HepG2 (cell line): ENCODE results near the gene PSMG1. TPM values are rescaled to one million over a fixed set of nuclear protein-coding genes. Genes with fewer than 3 reads are reported as not detected.

Source experiments
- ATAC-seq: fragments of 200-7000 bp; cut with Tn5 transposase; 3 replicates; pipeline ENCODE4 v1.9.1; 2020; ENCODE audit warnings: mild to moderate bottlenecking, moderate library complexity
- BruUV-seq: library from RNA; stranded (reverse); fragments of 400-500 nt; replicated peaks from 2 replicates; lab custom pipeline; 2021; lab: Mats Ljungman, UMichigan
- CTCF ChIA-PET: fragments of 300-600 bp; formaldehyde crosslinking; extraction: SDS; loops from one replicate; lab custom pipeline; 2021; ENCODE audit warnings: low total read pairs, inconsistent platforms, low intra/inter-chr PET ratio; lab: Yijun Ruan, JAX
- POLR2A ChIA-PET: fragments of 350-600 bp; sonication (Branson Sonifier 250); formaldehyde crosslinking; loops from one replicate; lab custom pipeline; 2020; ENCODE audit warnings: antibody characterized with exemption, inconsistent platforms; lab: Yijun Ruan, JAX
- DNase-seq: peaks from one replicate; pipeline ENCODE4 v3.0.0-alpha.2; 2015; ENCODE audit warnings: low spot score
- FAIRE-seq: peaks from 3 replicates; lab custom pipeline; 2011; peaks lifted over from hg19 to GRCh38; lab: Jason Lieb, UNC
- H2AFZ ChIP-seq: one replicate; pipeline ENCODE4 v1.6.1; 2011; ENCODE audit warnings: low read length, inconsistent platforms
- H3K27ac ChIP-seq: fragments of 300-600 bp; 3 replicates; pipeline ENCODE4 v1.8.0; 2011; ENCODE audit warnings: mixed run types, mild to moderate bottlenecking, mixed read lengths, low read length, inconsistent platforms; ENCODE audit not compliant: insufficient read depth; ENCODE audit errors: extremely low read length
- H3K27me3 ChIP-seq, 2 experiments: fragments of 200-600 bp in 1 of 2; 2 replicates in 1 of 2; 3 replicates in 1 of 2; pipeline versions ENCODE4 v1.6.0 to v1.8.0; 2011; ENCODE audit warnings: low read length in 2 of 2, mild to moderate bottlenecking in 2 of 2, moderate library complexity in 2 of 2, inconsistent platforms in 1 of 2; ENCODE audit not compliant: insufficient read depth in 2 of 2, control insufficient read depth in 1 of 2
- H3K36me3 ChIP-seq, 2 experiments: fragments of 200-600 bp in 1 of 2; replicated peaks in 1 of 2; 2 replicates in 1 of 2; 3 replicates in 1 of 2; pipeline versions ENCODE4 v1.5.1 to v1.8.0; 2011; ENCODE audit warnings: low read length in 2 of 2, inconsistent platforms in 1 of 2; ENCODE audit not compliant: insufficient read depth in 2 of 2, control insufficient read depth in 1 of 2
- H3K4me1 ChIP-seq: 2 replicates; pipeline ENCODE4 v1.5.1; 2012; ENCODE audit warnings: low read length, inconsistent platforms; ENCODE audit not compliant: insufficient read depth
- H3K4me2 ChIP-seq: 2 replicates; pipeline ENCODE4 v1.6.0; 2011; ENCODE audit warnings: low read depth, low read length, inconsistent platforms
- H3K4me3 ChIP-seq, 3 experiments: fragments of 200-600 bp in 1 of 3; sonication (generic), shearing (Covaris generic) in 1 of 3; replicated peaks in 1 of 3; 2 replicates each; pipeline ENCODE4 v1.5.1; 2011 to 2016; ENCODE audit warnings: low read length in 3 of 3, inconsistent platforms in 2 of 3, low read depth in 2 of 3, mild to moderate bottlenecking in 2 of 3, control low read depth in 1 of 3, mixed read lengths in 1 of 3; ENCODE audit not compliant: insufficient read depth in 1 of 3
- H3K79me2 ChIP-seq: one replicate; pipeline ENCODE4 v1.6.1; 2011; ENCODE audit warnings: low read length, inconsistent platforms; ENCODE audit not compliant: insufficient read depth
- H3K9ac ChIP-seq: 2 replicates; pipeline ENCODE4 v1.6.0; 2011; ENCODE audit warnings: mild to moderate bottlenecking, low read depth, low read length, inconsistent platforms; ENCODE audit not compliant: insufficient read depth
- H3K9me3 ChIP-seq: 2 replicates; pipeline ENCODE4 v1.5.1; 2012; ENCODE audit warnings: mild to moderate bottlenecking, low read length
- H4K20me1 ChIP-seq: 2 replicates; pipeline ENCODE4 v1.6.0; 2011; ENCODE audit warnings: inconsistent platforms, mild to moderate bottlenecking, low read length, moderate library complexity; ENCODE audit not compliant: insufficient read depth
- HMG20A ChIP-seq: IDR thresholded peaks from 2 replicates; pipeline ENCODE4 v1.6.1; 2016; ENCODE audit warnings: borderline replicate concordance
- NFKB2 ChIP-seq: sonication (generic); formaldehyde crosslinking; IDR thresholded peaks from 2 replicates; pipeline ENCODE4 v1.4.0; 2020; ENCODE audit warnings: missing genetic modification reagents, borderline replicate concordance
- ONECUT2 ChIP-seq: sonication (generic); formaldehyde crosslinking; IDR thresholded peaks from 2 replicates; pipeline ENCODE4 v1.4.0; 2020; ENCODE audit warnings: missing genetic modification reagents
- SATB2 ChIP-seq: sonication (generic); formaldehyde crosslinking; IDR thresholded peaks from 2 replicates; pipeline ENCODE4 v1.5.0; 2020; ENCODE audit warnings: missing genetic modification reagents
- WGBS: methylation state at CpG from one replicate; pipeline ENCODE4 v1.1.6; 2017; ENCODE audit warnings: low lambda C conversion rate; 5-methylcytosine and 5-hydroxymethylcytosine counted together
- in situ Hi-C: cut with HindIII; loops from 2 replicates; pipeline ENCODE4 v1.10.0; 2017; ENCODE audit warnings: low pct_unique_long_range_greater_than_20kb; ENCODE audit not compliant: extremely low pct_ligation_motif_present
- intact Hi-C: fragments of 100-400 bp; cut with micrococcal nuclease; formaldehyde crosslinking; loops from one replicate; pipeline ENCODE4 v1.10.0; 2022; ENCODE audit not compliant: unreplicated experiment
- polyA plus RNA-seq, 8 experiments: library from polyadenylated mRNA; depleted of rRNA in 3 of 8; stranded (reverse) in 7 of 8; unstranded in 1 of 8; fragments of >200 nt; fragmentation: Illumina TruSeq in 4 of 8; extraction: Trizol in 4 of 8; gene quantifications; 2 replicates each; pipeline versions ENCODE4 v1.2.1 to v1.2.3, GENCODE V29; 2011 to 2016; ENCODE audit warnings: low read depth in 4 of 8, missing spikeins in 1 of 8, mixed read lengths in 1 of 8; ENCODE audit not compliant: insufficient read depth in 1 of 8
- total RNA-seq, 5 experiments: library from RNA; depleted of rRNA; stranded (reverse); fragments of >200 nt; fragmentation: Illumina TruSeq; extraction: Trizol; gene quantifications; 2 replicates each; pipeline ENCODE4 v1.2.3, GENCODE V29; 2016; ENCODE audit warnings: low read depth in 1 of 5
- TF ChIP-seq, protein P1 (sequence below): sonication (generic); formaldehyde crosslinking; conservative IDR thresholded peaks from 2 replicates; pipeline ENCODE4 v1.8.1; 2023; ENCODE audit warnings: missing genetic modification reagents
- TF ChIP-seq, protein P2 (sequence below): sonication (generic); formaldehyde crosslinking; IDR thresholded peaks from one replicate; pipeline ENCODE4 v1.5.1; 2020; ENCODE audit warnings: mild to moderate bottlenecking, missing genetic modification reagents; ENCODE audit errors: not compliant biosample characterization

PSMG1 gene
- total and polyA plus RNA-seq, 2 of the 13 experiments (the other 11 are each of a cell fraction or from before 2014, with no cell fraction given), result 63.6 to 173 TPM

DNA sequence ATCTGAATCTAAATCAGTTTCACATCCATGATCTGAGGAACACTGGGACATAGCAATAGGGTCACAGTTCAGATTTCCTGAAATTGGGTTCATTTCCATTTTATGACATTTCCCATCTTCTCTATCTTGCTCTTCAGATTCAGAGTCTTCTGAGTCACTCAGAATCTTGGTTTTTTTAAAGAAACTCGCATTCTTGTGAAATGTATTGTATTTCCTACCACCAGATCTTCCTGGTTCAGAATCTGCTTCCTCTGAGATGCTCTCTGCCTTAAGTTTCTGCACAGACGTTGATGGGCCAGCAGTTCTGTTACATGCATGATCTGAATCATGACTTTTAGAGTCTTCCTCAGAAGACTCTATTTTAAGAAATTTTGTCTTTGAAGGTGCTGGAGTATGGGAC lies 15.5 kb upstream of the PSMG1 start:
- in situ Hi-C loops (no loop called here), intact Hi-C loops (loop anchor here (5.0 kb wide), 1 partner anchor 34 kb away; no protein-coding TSS in a partner anchor)
- no peak for ATAC-seq
- no peak for DNase-seq
- Histone ChIP-seq H3K4me3 (no peak overlapping the region), H3K36me3 (peaks cover 23 to 69% of the 10 kb centered on the region in 2 experiments), H2AFZ (no peak overlapping the region), H4K20me1 (no peaks in the 10 kb centered on the region), H3K4me2 (no peak overlapping the region), H3K27ac (no peak overlapping the region), H3K27me3 (no peaks in the 10 kb centered on the region), H3K9me3 (no peaks in the 10 kb centered on the region), H3K4me1 (no peaks in the 10 kb centered on the region), H3K79me2 (no peaks in the 10 kb centered on the region), H3K9ac (no peak overlapping the region)
- POLR2A ChIA-PET, result no interaction called here
- 94% methylated on average over 2 of the region's 2 CpGs for WGBS
- no peak for FAIRE-seq
- BruUV-seq, result no TSS peak
- TF ChIP-seq, protein P1, sequence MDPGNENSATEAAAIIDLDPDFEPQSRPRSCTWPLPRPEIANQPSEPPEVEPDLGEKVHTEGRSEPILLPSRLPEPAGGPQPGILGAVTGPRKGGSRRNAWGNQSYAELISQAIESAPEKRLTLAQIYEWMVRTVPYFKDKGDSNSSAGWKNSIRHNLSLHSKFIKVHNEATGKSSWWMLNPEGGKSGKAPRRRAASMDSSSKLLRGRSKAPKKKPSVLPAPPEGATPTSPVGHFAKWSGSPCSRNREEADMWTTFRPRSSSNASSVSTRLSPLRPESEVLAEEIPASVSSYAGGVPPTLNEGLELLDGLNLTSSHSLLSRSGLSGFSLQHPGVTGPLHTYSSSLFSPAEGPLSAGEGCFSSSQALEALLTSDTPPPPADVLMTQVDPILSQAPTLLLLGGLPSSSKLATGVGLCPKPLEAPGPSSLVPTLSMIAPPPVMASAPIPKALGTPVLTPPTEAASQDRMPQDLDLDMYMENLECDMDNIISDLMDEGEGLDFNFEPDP (CRISPR knock-in tag), result no peak
- no peak for TF ChIP-seq HMG20A (CRISPR knock-in tag)
- no peak for TF ChIP-seq ONECUT2 (CRISPR knock-in tag)
- no peak for TF ChIP-seq NFKB2 (CRISPR knock-in tag)
- TF ChIP-seq, all 625 proteins: peak for 0
- CTCF ChIA-PET, result no interaction called here

DNA sequence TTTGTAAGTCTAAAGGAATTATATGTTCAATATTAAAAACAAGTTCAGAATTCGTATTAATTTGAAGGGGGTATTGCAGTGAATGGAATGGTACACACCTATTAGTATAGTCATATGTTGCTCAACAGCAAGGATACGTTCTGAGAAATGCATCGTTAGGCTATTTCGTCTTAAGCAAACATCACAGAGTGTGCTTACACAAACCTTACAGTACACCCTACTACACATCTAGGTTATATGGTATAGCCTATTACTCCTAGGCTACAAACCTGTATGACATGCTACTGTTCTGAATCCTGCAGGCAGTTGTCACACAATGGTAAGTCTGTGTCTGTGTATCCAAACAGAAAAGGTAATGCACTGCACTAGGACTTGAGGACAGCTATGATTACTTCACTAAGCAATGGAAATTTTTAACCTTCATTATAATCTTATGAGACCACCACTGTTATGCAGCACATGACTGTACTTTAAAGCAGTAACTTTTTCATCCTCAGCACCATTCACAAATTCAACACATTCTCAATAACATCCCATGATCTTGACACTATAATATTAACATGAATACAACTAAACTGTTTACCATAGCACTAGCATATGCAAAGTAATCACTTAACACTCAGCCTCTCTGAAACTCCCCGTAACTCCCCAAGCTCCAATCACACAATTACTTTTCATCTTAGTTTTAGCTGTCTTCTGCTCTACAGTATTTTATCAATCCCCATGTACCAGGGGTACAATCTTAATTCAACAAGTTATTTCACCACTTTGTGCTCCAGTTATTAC lies 14.4 kb upstream of the PSMG1 start:
- Histone ChIP-seq H3K4me1 (no peaks in the 10 kb centered on the region), H2AFZ (no peak overlapping the region), H3K4me2 (no peak overlapping the region), H3K36me3 (peaks cover 20 to 67% of the 10 kb centered on the region in 2 experiments), H3K79me2 (no peaks in the 10 kb centered on the region), H3K4me3 (no peak overlapping the region), H3K27me3 (no peaks in the 10 kb centered on the region), H3K9ac (no peak overlapping the region), H3K9me3 (no peaks in the 10 kb centered on the region), H3K27ac (no peak overlapping the region), H4K20me1 (no peaks in the 10 kb centered on the region)
- no peak for FAIRE-seq
- in situ Hi-C loops (no loop called here), intact Hi-C loops (loop anchor here (5.0 kb wide), 1 partner anchor 35 kb away; no protein-coding TSS in a partner anchor)
- no TSS peak for BruUV-seq
- ATAC-seq, result no peak
- WGBS, result 83% methylated on average over 5 of the region's 5 CpGs
- DNase-seq, result no peak
- CTCF ChIA-PET, result no interaction called here
- POLR2A ChIA-PET, result interaction anchor here (0.7 kb wide), 1 partner anchor 183 kb away, joined by 3 read pairs; a partner anchor contains a TSS
- TF ChIP-seq SATB2, result no peak
- TF ChIP-seq, protein P2, sequence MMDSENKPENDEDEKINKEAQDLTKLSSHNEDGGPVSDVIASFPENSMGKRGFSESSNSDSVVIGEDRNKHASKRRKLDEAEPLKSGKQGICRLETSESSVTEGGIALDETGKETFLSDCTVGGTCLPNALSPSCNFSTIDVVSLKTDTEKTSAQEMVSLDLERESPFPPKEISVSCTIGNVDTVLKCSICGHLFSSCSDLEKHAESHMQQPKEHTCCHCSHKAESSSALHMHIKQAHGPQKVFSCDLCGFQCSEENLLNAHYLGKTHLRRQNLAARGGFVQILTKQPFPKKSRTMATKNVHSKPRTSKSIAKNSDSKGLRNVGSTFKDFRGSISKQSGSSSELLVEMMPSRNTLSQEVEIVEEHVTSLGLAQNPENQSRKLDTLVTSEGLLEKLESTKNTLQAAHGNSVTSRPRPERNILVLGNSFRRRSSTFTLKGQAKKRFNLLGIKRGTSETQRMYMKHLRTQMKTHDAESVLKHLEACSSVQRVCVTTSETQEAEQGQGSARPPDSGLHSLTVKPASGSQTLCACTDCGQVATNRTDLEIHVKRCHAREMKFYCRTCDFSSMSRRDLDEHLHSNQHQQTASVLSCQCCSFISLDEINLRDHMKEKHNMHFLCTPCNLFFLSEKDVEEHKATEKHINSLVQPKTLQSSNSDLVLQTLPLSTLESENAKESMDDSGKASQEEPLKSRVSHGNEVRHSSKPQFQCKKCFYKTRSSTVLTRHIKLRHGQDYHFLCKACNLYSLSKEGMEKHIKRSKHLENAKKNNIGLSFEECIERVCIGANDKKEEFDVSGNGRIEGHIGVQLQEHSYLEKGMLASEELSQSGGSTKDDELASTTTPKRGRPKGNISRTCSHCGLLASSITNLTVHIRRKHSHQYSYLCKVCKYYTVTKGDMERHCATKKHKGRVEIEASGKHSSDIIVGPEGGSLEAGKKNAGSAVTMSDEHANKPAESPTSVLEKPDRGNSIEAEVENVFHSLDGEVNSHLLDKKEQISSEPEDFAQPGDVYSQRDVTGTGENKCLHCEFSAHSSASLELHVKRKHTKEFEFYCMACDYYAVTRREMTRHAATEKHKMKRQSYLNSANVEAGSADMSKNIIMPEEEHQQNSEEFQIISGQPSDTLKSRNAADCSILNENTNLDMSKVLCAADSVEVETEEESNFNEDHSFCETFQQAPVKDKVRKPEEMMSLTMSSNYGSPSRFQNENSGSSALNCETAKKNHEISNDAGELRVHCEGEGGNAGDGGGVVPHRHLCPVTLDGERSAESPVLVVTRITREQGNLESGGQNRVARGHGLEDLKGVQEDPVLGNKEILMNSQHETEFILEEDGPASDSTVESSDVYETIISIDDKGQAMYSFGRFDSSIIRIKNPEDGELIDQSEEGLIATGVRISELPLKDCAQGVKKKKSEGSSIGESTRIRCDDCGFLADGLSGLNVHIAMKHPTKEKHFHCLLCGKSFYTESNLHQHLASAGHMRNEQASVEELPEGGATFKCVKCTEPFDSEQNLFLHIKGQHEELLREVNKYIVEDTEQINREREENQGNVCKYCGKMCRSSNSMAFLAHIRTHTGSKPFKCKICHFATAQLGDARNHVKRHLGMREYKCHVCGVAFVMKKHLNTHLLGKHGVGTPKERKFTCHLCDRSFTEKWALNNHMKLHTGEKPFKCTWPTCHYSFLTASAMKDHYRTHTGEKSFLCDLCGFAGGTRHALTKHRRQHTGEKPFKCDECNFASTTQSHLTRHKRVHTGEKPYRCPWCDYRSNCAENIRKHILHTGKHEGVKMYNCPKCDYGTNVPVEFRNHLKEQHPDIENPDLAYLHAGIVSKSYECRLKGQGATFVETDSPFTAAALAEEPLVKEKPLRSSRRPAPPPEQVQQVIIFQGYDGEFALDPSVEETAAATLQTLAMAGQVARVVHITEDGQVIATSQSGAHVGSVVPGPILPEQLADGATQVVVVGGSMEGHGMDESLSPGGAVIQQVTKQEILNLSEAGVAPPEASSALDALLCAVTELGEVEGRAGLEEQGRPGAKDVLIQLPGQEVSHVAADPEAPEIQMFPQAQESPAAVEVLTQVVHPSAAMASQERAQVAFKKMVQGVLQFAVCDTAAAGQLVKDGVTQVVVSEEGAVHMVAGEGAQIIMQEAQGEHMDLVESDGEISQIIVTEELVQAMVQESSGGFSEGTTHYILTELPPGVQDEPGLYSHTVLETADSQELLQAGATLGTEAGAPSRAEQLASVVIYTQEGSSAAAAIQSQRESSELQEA, result no peak
